NT2/D1 (cell line): Measurements from ENCODE around the gene OR5V1.

Experiments
- DNase-seq: peaks from one replicate; pipeline ENCODE4 v3.0.0-alpha.2; 2011; ENCODE audit warnings: low read depth, low spot score
- H3K27me3 ChIP-seq: 2 replicates; pipeline ENCODE4 v1.6.0; 2011; ENCODE audit warnings: mild to moderate bottlenecking; ENCODE audit not compliant: insufficient read length, insufficient read depth
- H3K36me3 ChIP-seq: 2 replicates; pipeline ENCODE4 v1.6.1; 2011; ENCODE audit warnings: mild to moderate bottlenecking, low read length, mixed read lengths; ENCODE audit not compliant: insufficient read depth, insufficient read length
- H3K4me1 ChIP-seq: 2 replicates; pipeline ENCODE4 v1.5.1; 2011; ENCODE audit not compliant: insufficient read depth, insufficient read length
- H3K4me3 ChIP-seq: 2 replicates; pipeline ENCODE4 v1.5.1; 2011; ENCODE audit warnings: low read depth; ENCODE audit not compliant: insufficient read length
- H3K9ac ChIP-seq: 2 replicates; pipeline ENCODE4 v1.6.0; 2011; ENCODE audit warnings: low read depth; ENCODE audit not compliant: insufficient read length
- H3K9me3 ChIP-seq: 2 replicates; pipeline ENCODE4 v1.5.1; 2011; ENCODE audit warnings: mild to moderate bottlenecking, low read length; ENCODE audit not compliant: insufficient read depth
- SUZ12 ChIP-seq: IDR thresholded peaks from 2 replicates; pipeline ENCODE4 v1.6.1; 2011; ENCODE audit not compliant: insufficient read length, insufficient read depth; ENCODE audit errors: extremely low read depth
- YY1 ChIP-seq: IDR thresholded peaks from 2 replicates; pipeline ENCODE4 v1.6.1; 2011; ENCODE audit not compliant: insufficient read length, insufficient read depth
- ZNF274 ChIP-seq: IDR thresholded peaks from 2 replicates; pipeline ENCODE4 v1.6.1; 2011; ENCODE audit warnings: mild to moderate bottlenecking, low read depth, low read length

Gene OR5V1

DNA sequence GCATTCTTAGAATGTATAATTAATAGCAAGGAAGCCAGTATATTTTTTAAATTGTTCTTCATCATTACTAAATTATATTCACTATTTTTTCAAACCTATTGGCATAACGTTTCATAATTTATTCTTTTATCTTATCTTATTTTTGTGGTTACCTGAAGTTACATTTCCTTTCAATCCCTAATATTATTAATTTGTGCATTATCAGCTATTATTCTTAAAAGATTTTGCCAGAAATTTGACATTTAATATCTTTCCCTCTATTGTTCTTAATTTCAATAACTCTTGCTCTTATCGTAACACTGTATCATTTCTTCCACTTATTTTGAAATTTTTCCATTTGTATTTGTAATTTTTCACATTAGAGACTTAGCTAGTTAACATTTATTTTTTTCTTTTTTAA, 48.7 kb downstream of the OR5V1 start:
- TF ChIP-seq YY1 (no peak), SUZ12 (no peak), ZNF274 (no peak)
- DNase-seq, result no peak
- H3K36me3 ChIP-seq, result no peaks in the 10 kb centered on the region
- H3K27me3 ChIP-seq, result no peaks in the 10 kb centered on the region
- H3K4me3 ChIP-seq, result no peak overlapping the region
- no peaks in the 10 kb centered on the region for H3K9me3 ChIP-seq
- no peak overlapping the region for H3K9ac ChIP-seq
- no peaks in the 10 kb centered on the region for H3K4me1 ChIP-seq
